GM21717 (cell line): ENCODE measurements around the gene TMEM128.
"Not testable (repeated sequence)": the region's sequence is repeated elsewhere in the genome, so short reads cannot be mapped to it uniquely, and the experiment has no call there.

Experiments used
- ATAC-seq: cut with Tn5 transposase; IDR thresholded peaks from one replicate; pipeline ENCODE4 v1.9.1; 2021; ENCODE audit warnings: mild to moderate bottlenecking, moderate library complexity; ENCODE audit not compliant: unreplicated experiment

The TMEM128 gene

GRCh38 chr4:4257705-4258104, 9.7 kb upstream of the TMEM128 start:
- not testable (repeated sequence) for ATAC-seq

DNA sequence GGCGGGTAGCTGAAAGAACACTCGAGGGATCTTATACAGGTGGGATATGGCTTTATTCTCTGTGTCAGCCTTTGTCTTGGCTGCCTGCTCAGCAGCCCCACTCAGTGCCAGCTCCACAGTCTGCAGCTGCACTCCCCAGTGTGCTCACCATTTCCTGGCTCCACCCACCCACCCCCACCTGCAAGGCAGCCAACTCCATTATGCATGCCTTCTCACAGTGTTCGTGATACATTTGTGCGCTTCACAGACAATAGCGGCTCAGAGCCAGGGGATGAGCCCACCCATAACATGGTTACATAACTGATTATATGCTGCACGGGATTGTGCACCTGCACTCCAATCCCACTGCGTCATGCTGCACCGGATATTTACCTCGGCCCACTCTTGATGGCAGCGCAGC, 8.8 kb upstream of the TMEM128 start:
- ATAC-seq = no peak

DNA sequence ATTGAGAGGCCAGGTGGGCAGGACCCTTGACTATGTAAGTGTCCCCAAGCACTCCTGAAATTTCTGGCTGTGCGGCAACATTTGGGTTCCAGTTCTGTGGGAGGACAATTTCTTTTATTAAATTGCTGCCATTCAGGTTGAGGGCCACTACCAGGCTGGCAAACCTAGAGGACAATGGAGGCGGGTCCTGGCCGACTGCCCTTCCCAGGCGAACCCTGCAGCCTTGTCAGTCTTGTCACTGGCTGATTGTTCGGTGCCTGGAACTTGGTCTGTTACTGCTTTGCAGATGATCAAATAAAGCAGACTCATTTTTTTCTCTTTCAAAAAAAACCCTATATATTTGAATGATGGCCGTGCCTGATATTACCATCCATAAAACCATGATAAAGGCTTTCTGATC, 6.6 kb upstream of the TMEM128 start:
- ATAC-seq = no peak

GRCh38 chr4:4254199-4254598, 6.2 kb upstream of the TMEM128 start:
- ATAC-seq = no peak

DNA sequence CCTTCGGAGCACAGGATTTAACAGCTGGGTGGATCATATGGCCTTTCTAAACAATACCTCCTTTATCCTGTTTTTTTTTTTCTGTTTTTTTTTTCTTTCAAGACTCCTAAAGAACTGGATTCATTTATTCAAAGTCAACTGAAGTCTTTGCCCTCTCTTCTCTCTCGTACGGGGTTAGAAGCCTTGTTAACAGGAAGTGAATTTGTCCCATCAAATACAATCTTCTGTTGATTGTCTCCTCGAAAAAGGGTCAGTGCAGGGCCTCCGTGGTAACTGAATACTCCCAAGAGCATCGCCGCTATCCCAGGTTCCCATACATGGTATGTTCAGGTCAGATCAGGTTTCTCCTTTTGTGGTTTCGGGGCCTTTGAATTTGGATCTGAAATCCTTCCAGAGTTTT, 1.8 kb upstream of the TMEM128 start:
- ATAC-seq = no peak

DNA sequence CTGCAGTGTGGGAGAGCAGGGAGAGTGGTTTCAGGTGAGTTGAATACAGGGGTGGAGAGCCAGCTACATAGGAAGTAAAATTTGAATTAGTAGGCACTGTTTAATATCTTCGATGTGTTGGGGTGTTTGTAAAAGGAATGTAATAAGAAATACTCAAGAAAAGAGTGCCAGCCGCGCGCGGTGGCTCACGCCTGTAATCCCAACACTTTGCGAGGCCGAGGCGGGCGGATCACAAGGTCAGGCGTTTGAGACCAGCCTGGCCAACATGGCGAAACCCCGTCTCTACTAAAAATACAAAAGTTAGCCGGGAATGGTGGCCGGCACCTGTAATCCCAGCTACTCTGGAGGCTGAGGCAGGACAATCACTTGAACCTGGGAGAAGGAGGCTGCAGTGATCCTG, 1.3 kb upstream of the TMEM128 start:
- ATAC-seq = not testable (repeated sequence)

- no peak for ATAC-seq
These were observed 821 bp upstream of the TMEM128 start for GRCh38 chr4:4248885-4249203.

GRCh38 chr4:4247696-4248028, 361 bp downstream of the TMEM128 start:
- ATAC-seq = peak; percentile 3

GRCh38 chr4:4245172-4245571, 2.9 kb downstream of the TMEM128 start:
- ATAC-seq = no peak

- not testable (repeated sequence) for ATAC-seq
These were observed 8.5 kb downstream of the TMEM128 start for GRCh38 chr4:4239551-4239950.

DNA sequence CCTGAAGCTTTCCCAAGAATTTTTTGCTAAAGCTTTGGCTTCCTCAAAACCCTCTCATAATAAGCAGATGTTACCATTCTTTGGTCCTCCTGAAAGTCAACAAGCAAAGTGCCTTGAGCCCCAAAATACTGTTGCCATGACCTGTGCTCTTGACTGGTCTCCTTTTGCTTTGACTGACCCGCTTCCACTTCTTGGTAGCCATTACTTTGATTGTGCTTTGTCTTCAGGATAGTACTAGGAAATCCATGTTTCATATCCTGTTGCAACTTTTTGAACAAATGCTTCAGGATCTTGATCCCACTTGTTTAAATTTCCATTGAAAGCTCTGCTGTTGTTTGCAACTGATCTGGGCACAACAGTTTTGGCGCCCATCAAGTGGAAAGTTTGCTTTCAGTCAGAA, 14.4 kb downstream of the TMEM128 start:
- no peak for ATAC-seq

- ATAC-seq = no peak
These were observed 19.7 kb downstream of the TMEM128 start for GRCh38 chr4:4228356-4228668.

DNA sequence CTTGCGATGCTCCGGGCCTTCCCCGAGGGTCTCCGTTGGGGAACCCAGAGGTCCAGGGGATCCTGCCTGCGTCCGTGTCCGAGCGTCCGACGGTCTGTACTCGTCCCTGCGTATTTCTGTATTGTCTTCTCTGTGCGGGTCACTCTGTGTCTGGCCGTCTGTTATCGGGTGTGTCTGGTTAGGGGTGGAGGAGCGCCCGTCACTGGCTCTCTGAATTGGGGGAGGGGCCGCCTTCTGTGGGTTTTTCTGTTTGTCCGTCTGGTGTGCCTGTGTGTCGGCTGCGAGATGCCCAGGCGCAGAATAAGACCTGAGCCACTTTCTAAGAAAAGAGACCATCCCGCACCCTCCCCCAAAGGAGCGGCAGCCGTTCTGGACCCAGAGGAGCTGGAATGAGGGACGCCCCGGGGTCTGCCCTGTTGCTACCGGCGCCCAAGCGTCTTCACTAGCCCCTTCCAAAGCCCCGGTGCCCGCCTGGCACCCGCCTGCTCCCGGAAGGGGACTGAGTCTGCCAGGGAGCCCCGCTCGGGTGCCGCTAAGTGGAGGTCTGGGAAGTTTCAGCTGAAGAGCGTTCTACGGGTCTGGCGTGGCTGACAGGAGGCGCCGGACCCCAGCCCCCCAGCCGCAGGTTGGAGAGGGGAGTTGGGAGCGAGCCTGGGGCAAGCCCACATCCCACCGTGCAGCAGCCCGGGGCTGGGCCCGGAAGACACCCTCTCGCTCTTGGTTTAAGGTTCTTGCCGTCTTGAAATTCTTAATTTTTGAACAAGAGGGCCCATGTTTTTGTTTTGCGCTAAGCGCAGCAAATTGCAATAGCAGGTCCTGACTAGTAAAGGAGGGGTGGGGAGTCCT, 20.3 kb downstream of the TMEM128 start:
- ATAC-seq = no peak

GRCh38 chr4:4226606-4227438, 21.2 kb downstream of the TMEM128 start, which contains the start of gene OTOP1:
Gene OTOP1 (minus strand): TSS chr4:4226929. CDS start chr4:4226864, 65 bp downstream.
- no peak for ATAC-seq

- no peak for ATAC-seq
These were observed 22.0 kb downstream of the TMEM128 start for GRCh38 chr4:4225915-4226605.

GRCh38 chr4:4217113-4217512, 30.9 kb downstream of the TMEM128 start:
- no peak for ATAC-seq

DNA sequence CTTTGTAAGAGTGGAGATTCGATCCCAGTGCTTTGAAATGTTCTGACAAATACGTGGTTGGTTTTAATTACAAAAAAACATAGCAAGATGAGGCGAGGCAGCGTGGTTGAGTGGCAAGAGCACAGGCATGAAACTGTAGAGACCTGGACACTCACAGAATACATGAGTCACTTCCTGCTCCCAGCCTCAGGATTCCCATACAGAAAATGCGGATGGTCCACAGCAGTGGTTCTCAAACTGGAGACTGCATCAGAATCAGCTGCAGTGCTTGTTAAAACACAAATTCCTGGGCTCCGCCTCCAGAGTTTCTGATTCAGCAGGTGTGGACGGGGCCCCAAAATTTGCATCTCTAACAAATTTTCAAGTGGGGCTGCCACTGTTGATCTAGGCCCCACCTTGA, 31.4 kb downstream of the TMEM128 start:
- no peak for ATAC-seq

DNA sequence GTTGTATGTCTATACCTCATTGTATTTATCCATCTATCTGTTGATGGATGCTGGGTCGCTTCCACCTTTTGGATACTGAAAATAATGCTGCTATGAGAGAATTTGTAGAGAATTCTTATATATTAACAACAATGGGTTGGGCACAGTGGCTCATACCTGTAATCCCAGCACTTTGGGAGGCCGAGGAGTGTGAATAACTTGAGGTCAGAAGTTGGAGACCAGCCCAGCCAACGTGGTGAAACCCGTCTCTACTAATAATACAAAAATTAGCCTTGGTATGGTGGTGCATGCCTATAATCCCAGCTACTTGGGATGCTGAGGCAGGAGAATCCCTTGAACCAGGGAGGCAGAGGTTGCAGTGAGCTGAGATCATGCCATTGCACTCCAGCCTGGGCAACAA, 34.3 kb downstream of the TMEM128 start:
- ATAC-seq = not testable (repeated sequence)

DNA sequence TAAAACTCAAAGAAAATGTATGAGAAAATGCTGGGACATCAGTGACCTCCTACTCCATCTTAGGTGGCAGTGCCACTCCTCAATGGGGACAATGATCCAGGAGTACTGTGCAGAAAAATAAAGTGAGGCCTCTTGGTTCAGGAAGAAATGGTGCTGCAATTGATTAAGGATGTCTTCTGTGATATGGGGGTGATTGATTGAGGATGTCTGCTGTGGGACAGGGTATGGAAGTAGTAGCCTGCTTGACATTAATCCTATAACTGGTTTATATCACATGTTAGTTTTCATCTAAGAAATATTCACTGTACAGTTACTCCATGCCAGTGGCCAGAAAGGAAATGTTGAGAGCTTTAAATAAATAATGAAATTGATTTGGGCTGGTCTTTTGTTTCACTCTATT, 41.8 kb downstream of the TMEM128 start:
- no peak for ATAC-seq

DNA sequence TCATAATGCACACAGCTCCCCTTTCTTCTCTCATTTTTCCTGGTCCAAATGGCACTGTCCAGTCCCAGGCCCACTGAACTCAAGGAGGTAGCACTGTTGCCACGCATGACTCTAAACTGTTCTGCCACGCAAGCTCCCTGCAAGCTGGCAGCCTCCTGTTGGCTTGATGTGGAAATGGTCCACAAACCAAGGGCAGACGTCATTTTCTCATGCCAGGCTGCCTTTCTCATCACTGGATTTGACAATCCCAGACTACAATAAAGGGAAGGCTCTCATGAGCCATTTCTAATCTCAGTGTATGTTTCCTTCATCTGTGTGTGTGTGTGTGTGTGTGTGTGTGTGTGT, 43.6 kb downstream of the TMEM128 start:
- ATAC-seq = no peak

DNA sequence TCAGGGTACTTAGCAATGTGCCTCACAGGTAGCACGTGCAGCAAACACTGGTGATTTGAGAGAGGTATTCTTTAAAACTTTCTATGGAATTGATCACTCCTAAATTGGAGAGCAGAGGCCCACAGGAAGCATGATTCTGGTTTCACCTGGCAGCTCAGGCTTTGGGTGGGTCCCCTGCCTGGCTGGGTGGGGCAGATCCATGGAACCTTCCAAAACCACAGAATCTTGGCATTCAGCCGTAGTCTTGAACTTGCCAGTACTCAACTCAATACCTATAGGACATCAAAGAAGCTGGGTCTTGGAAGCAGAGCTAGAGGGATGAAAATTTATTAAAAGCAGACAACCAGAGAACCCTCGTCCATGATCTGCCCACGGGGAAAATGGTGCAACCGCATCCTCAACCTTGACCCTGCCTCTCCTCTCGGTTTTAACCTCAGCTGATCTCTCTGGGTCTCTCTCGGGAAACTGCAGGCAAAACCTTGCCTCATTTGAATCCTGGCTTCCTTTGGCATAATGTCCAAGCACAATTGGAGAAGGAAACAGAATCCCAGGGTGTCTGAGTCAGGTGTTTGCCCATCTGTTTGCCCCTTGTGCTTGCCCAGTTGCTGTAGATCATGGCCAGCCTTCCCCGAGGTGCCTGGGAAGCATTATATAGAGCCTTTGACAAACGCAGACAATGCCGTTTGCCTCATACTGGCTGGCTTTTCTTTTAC, 44.2 kb downstream of the TMEM128 start:
- ATAC-seq = no peak
